Endothelial cell of umbilical vein (primary cell): ENCODE results near the gene OR2L8.

Experiments used
- EZH2 ChIP-seq: IDR thresholded peaks from 2 replicates; pipeline ENCODE4 v1.6.1; 2012; ENCODE audit warnings: borderline replicate concordance, low read depth, mild to moderate bottlenecking, moderate library complexity, low read length, inconsistent platforms; ENCODE audit not compliant: severe bottlenecking
- GATA2 ChIP-seq: IDR thresholded peaks from 2 replicates; pipeline ENCODE4 v1.7.0; 2011; ENCODE audit warnings: low read depth, mild to moderate bottlenecking, moderate library complexity, mixed read lengths, low read length; ENCODE audit not compliant: insufficient read length, insufficient read depth
- JUN ChIP-seq: IDR thresholded peaks from 2 replicates; pipeline ENCODE4 v1.6.1; 2011; ENCODE audit warnings: borderline replicate concordance, low read depth; ENCODE audit not compliant: insufficient read length, insufficient read depth
- MAX ChIP-seq: IDR thresholded peaks from 2 replicates; pipeline ENCODE4 v1.6.1; 2011; ENCODE audit not compliant: insufficient read depth, insufficient read length
- MYC ChIP-seq: IDR thresholded peaks from one replicate; pipeline ENCODE4 v1.6.1; 2011; ENCODE audit warnings: mild to moderate bottlenecking, low read depth, low read length
- POLR2A ChIP-seq: IDR thresholded peaks from 2 replicates; pipeline ENCODE4 v1.6.1; 2012; ENCODE audit warnings: low read depth, mild to moderate bottlenecking, control low read depth, low read length
- POLR2AphosphoS5 ChIP-seq: IDR thresholded peaks from 2 replicates; pipeline ENCODE4 v1.6.1; 2012; ENCODE audit warnings: low read depth, mild to moderate bottlenecking, control low read depth, low read length, moderate library complexity; ENCODE audit not compliant: insufficient read depth
- TF ChIP-seq, protein P1 (sequence below), 2 donors: IDR thresholded peaks; 1 replicate in 1 of 2; 2 replicates in 1 of 2; pipeline ENCODE4 v1.5.1; 2011; ENCODE audit warnings: low read length in 2 of 2, mild to moderate bottlenecking in 2 of 2, moderate library complexity in 2 of 2, control low read depth in 1 of 2, inconsistent platforms in 1 of 2, low read depth in 1 of 2; ENCODE audit not compliant: insufficient read depth in 1 of 2; ENCODE audit errors: extremely low read depth in 1 of 2

DNA sequence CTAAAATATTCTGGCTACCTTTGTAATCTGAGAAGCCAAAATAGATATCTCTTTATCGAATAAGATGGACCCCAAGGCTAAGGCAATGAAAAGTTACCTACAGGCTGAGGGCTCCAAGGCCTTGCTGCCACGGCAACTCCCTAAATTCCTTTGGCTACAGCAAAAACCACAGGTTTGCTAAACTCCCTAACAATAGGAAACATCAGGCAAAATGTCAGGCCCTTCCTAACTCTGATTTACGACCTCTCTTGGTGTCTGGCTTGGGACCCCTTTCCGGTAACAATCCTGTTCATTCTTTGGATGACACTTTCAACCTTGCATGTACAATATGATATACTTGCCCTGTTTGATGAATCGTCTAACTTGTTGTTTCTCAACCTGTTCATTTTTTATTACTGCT is 39.9 kb upstream of the OR2L8 start:
- TF ChIP-seq, protein P1, sequence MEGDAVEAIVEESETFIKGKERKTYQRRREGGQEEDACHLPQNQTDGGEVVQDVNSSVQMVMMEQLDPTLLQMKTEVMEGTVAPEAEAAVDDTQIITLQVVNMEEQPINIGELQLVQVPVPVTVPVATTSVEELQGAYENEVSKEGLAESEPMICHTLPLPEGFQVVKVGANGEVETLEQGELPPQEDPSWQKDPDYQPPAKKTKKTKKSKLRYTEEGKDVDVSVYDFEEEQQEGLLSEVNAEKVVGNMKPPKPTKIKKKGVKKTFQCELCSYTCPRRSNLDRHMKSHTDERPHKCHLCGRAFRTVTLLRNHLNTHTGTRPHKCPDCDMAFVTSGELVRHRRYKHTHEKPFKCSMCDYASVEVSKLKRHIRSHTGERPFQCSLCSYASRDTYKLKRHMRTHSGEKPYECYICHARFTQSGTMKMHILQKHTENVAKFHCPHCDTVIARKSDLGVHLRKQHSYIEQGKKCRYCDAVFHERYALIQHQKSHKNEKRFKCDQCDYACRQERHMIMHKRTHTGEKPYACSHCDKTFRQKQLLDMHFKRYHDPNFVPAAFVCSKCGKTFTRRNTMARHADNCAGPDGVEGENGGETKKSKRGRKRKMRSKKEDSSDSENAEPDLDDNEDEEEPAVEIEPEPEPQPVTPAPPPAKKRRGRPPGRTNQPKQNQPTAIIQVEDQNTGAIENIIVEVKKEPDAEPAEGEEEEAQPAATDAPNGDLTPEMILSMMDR (IDR thresholded peaks at IDR 0.05; ENCODE audit: extremely low read depth in 1 of 2, insufficient read depth in 1 of 2, low read depth in 1 of 2, low read length in 2 of 2), result no peak
- TF ChIP-seq EZH2, result no peak
- TF ChIP-seq JUN, result no peak
- no peak for TF ChIP-seq POLR2AphosphoS5
- no peak for TF ChIP-seq GATA2
- TF ChIP-seq POLR2A, result no peak
- TF ChIP-seq MAX, result no peak
- TF ChIP-seq MYC, result no peak
